ENCODE data around the gene AP2M1. TPM values are rescaled to one million over a fixed set of nuclear protein-coding genes. Genes with fewer than 3 reads are reported as not detected.
"Not testable (repeated sequence)": the region's sequence is repeated elsewhere in the genome, so short reads cannot be mapped to it uniquely, and the experiment has no call there.

Gene AP2M1
- total RNA-seq, 1 donor from 2014 or later: 297 TPM

GRCh38 chr3:184160456-184160855 is 14.2 kb upstream of the AP2M1 start:
- DNase-seq (ENCODE audit: low read depth): no peak
- Histone ChIP-seq H3K27me3 (ENCODE audit: control insufficient read depth, insufficient read depth, low read length) (no peaks in the 10 kb centered on the region), H3K36me3 (ENCODE audit: control insufficient read depth, insufficient read depth, low read length) (no peaks in the 10 kb centered on the region), H3K4me3 (ENCODE audit: low read depth, low read length) (no peak overlapping the region)
- no peak for TF ChIP-seq CTCF (IDR thresholded peaks at IDR 0.05; ENCODE audit: insufficient read depth, low read length, poor library complexity, severe bottlenecking)

- not testable (repeated sequence) for H3K4me3 ChIP-seq (ENCODE audit: low read depth, low read length); DNase-seq (ENCODE audit: low read depth); H3K27me3 ChIP-seq (ENCODE audit: control insufficient read depth, insufficient read depth, low read length); H3K36me3 ChIP-seq (ENCODE audit: control insufficient read depth, insufficient read depth, low read length)
Measured at GRCh38 chr3:184162571-184163070, 12.0 kb upstream of the AP2M1 start.

- no peaks in the 10 kb centered on the region for H3K27me3 ChIP-seq (ENCODE audit: control insufficient read depth, insufficient read depth, low read length)
- no peak for TF ChIP-seq CTCF (IDR thresholded peaks at IDR 0.05; ENCODE audit: insufficient read depth, low read length, poor library complexity, severe bottlenecking)
- no peak for DNase-seq (ENCODE audit: low read depth)
Measured at GRCh38 chr3:184164648-184165330, 9.9 kb upstream of the AP2M1 start.

GRCh38 chr3:184165543-184165942 is 9.1 kb upstream of the AP2M1 start:
- H3K36me3 ChIP-seq (ENCODE audit: control insufficient read depth, insufficient read depth, low read length): no peaks in the 10 kb centered on the region

More at GRCh38 chr3:184164648-184165330, 9.9 kb upstream of the AP2M1 start:
- Histone ChIP-seq H3K36me3 (ENCODE audit: control insufficient read depth, insufficient read depth, low read length) (no peaks in the 10 kb centered on the region), H3K4me3 (ENCODE audit: low read depth, low read length) (no peak overlapping the region)

GRCh38 chr3:184166671-184167070 is 8.0 kb upstream of the AP2M1 start:
- no peak for DNase-seq (ENCODE audit: low read depth)
- H3K36me3 ChIP-seq (ENCODE audit: control insufficient read depth, insufficient read depth, low read length): no peaks in the 10 kb centered on the region
- no peak for TF ChIP-seq CTCF (IDR thresholded peaks at IDR 0.05; ENCODE audit: insufficient read depth, low read length, poor library complexity, severe bottlenecking)
- H3K4me3 ChIP-seq (ENCODE audit: low read depth, low read length): no peak overlapping the region
- H3K27me3 ChIP-seq (ENCODE audit: control insufficient read depth, insufficient read depth, low read length): no peaks in the 10 kb centered on the region

More at GRCh38 chr3:184165543-184165942, 9.1 kb upstream of the AP2M1 start:
- Histone ChIP-seq H3K27me3 (ENCODE audit: control insufficient read depth, insufficient read depth, low read length) (no peaks in the 10 kb centered on the region), H3K4me3 (ENCODE audit: low read depth, low read length) (no peak overlapping the region)
- TF ChIP-seq CTCF (IDR thresholded peaks at IDR 0.05; ENCODE audit: insufficient read depth, low read length, poor library complexity, severe bottlenecking): no peak
- DNase-seq (ENCODE audit: low read depth): no peak

- DNase-seq (ENCODE audit: low read depth): no peak
- Histone ChIP-seq H3K36me3 (ENCODE audit: control insufficient read depth, insufficient read depth, low read length) (no peaks in the 10 kb centered on the region), H3K27me3 (ENCODE audit: control insufficient read depth, insufficient read depth, low read length) (no peaks in the 10 kb centered on the region), H3K4me3 (ENCODE audit: low read depth, low read length) (no peak overlapping the region)
- no peak for TF ChIP-seq CTCF (IDR thresholded peaks at IDR 0.05; ENCODE audit: insufficient read depth, low read length, poor library complexity, severe bottlenecking)
Measured at GRCh38 chr3:184167786-184168185, 6.9 kb upstream of the AP2M1 start.

Measured in kidney epithelial cell (primary cell).